GM10266 (cell line): ENCODE measurements around the gene NCAPH2.

Experiments used
- DNase-seq: peaks from one replicate; pipeline ENCODE4 v3.0.0; 2012; ENCODE audit errors: extremely low spot score
- TF ChIP-seq, protein P1 (sequence below): IDR thresholded peaks from 2 replicates; pipeline ENCODE4 v1.5.1; 2012; ENCODE audit warnings: mild to moderate bottlenecking, low read depth; ENCODE audit not compliant: control insufficient read depth, insufficient read depth; ENCODE audit errors: missing control alignments

Gene NCAPH2

DNA sequence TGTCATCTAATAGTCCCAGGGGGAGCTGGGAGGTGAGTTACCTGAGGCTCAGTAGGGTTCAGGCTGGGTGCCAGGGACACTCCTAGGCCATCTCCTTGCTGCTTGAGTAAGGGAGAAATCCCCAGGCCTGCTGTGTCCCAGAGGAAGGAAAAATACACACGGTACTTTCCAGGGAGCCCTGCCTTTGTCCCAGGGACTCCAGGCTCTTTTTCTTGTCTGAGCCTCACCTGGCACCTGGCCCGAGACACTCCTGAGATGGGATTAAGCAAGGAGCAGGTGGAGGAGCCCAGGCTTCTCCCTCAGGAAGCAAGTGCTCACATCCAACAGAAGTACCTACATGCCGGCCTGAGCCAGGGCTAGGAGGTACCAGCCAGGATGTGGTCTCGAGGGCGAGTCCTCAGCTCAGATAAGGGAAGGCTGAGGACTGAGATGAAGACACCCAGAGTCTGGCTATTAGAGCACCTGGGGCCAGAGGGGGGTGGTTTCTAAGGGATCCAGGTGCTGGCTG is 36.8 kb downstream of the NCAPH2 start:
- DNase-seq, result peak; percentile 43
- TF ChIP-seq, protein P1, sequence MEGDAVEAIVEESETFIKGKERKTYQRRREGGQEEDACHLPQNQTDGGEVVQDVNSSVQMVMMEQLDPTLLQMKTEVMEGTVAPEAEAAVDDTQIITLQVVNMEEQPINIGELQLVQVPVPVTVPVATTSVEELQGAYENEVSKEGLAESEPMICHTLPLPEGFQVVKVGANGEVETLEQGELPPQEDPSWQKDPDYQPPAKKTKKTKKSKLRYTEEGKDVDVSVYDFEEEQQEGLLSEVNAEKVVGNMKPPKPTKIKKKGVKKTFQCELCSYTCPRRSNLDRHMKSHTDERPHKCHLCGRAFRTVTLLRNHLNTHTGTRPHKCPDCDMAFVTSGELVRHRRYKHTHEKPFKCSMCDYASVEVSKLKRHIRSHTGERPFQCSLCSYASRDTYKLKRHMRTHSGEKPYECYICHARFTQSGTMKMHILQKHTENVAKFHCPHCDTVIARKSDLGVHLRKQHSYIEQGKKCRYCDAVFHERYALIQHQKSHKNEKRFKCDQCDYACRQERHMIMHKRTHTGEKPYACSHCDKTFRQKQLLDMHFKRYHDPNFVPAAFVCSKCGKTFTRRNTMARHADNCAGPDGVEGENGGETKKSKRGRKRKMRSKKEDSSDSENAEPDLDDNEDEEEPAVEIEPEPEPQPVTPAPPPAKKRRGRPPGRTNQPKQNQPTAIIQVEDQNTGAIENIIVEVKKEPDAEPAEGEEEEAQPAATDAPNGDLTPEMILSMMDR, result no peak

DNA sequence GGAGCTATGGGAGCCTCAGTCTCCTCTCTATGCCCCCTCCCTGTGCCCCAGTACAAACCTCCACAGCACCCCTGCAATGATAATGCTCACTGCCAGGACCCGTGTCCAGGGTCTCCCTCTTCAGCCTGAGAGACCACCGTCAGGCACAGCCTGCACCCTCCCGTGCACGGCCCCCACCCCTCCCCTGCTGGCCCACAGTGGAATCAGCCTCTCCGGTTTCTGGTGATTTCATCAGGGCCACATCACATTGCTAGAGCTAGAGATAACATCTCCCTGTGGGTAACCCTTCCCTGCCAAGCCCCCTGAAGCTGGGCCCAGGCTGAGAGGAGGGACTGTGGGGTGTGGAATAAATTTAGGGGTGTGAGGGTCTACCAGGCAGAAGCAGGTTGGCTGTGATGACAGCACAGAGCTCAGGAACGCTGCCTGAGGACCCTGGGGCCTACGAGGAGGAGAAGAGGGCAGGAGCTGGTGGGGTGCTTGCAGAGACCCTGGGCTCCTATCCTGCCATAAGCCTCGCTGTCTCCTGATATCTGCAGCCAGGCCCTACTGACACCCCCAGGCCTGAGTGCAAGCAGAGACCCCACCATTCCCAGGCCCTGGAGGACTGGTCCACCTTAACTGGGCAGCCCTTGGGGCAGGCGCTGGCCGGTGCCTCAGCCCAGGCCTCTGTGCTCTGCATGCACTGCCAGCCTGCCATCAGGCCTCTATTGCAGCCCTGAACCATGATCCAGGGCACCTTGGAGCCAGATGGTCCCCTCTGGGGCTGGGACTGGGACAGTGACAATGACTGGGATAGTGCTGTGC is 37.7 kb downstream of the NCAPH2 start, which contains the start of gene KLHDC7B:
Gene KLHDC7B, plus strand, starts transcription at position 378 of the 804 bp plus-strand sequence. Its CDS starts 345 bp downstream, at position 723.
- TF ChIP-seq, protein P1, result no peak

DNA sequence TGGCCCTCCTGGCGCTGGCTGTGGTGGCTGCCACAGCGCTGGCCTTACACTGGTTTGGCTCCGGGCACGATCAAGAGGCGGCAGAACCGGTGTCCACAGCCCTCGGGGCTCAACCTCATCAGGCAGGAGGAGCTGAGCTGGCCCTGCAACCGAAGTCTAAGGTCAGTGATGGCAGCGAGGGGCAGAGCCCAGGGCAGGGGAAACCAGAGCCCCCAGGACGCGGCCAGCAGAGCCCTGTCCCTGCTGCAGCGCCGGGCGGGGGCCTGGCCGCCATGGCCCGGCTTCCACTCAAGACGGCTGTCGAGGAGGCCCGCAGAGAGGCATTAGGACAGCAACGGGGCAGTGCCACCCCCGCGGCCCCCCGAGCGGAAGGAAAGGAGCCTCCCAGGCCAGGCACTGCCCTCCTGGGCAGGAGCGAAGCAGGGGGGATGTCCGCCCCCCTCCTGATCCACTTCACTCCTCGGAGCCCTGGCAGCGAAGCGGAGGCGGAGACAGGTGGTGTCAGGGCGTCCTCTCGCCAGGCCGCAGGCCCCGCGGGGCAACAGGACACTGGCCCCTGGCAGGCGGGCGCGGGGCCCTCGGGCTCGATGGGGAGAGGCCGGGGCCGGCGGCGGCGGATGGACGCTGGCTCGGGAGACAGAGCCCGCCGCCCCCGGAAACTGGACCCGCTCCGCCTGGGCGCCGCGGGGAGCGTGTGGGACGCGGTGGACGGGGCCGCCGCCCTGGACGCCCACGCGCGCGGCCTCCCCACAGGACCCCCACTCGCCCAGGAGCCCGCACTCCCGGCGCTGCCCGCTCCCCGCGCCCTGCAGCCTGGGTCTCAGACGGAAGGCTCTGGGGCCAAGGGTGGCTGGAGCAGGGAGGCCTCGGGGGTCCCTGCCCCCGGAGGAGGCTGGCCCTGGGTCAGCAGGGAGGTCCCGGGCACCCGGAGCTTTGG is 38.6 kb downstream of the NCAPH2 start:
- peak; percentile 30 for DNase-seq
- TF ChIP-seq, protein P1, result no peak

More for the DNA sequence above, 37.7 kb downstream of the NCAPH2 start, which contains the start of gene KLHDC7B:
- peak; percentile 52 for DNase-seq

DNA sequence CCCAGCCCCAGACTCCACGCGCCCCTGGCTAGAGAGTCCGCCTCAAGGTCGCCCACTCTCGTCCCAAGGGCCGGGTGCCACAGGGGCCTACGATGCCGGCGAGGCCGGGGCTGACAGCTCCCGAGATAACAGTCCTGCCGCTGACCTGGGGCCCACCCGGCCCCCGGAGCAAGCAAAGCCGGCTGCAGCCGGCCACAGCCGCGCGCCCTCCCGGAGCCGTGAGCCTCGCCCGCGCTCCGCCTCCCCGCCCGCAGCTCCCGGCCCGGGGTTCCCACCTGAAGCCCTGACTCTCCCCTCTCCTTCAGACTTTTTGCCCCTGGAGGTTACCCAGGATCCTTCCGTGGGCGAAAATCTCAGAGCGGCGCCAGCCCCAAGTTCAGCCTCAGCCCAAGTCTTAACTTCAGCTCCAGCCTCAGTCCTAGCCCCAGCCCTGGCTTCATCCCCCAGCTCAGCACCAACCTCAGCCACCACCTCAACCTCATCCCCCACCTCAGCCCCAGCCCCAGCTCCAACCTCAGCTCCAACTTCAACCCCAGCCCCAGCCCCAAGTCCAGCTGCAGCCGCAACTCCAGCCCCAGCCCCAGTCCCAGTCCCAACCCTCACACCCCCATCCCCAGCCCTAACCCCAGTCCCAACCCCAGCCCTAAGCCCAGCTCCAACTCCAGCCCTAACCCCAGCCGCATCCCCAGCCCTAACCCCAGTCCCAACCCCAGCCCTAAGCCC is 39.4 kb downstream of the NCAPH2 start:
- peak; percentile 37 for DNase-seq

DNA sequence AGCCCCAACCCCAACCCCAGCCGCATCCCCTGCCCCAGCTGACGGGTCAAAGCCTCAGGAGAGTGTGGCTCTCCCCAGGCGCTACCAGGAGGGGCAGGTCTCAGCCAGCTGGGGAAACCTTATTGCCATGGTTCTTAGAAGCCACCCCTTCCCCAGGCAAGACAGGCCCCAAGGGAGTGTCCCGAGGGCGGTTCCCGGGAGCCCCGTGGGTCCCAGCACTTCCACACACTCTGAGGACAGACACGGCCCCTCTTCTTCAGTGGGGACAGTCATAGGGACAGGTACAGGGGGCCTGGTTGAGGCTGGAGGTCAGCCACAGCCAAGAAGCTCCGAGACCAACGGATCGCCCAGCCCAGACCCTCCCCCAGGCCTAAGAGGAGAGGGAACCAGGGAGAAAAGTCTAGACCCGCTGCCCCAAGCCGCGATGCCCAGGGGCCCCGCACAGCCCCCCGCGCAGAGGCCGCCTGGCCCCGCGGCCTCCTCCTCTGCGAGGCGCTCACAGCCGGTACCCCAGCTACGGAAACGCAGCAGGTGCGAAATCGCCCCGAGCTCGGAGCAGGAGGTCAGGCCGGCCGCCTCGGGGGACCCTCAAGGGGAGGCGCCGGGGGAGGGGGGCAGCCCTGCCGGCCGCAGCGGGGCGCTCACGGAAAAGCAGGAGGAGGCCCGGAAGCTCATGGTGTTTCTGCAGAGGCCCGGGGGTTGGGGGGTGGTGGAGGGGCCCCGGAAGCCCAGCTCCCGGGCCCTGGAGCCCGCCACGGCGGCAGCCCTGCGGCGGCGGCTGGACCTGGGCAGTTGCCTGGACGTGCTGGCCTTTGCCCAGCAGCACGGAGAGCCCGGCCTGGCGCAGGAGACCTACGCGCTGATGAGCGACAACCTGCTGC is 40.3 kb downstream of the NCAPH2 start:
- TF ChIP-seq, protein P1, result peak; percentile 33
- peak; percentile 90 for DNase-seq

More for the DNA sequence above, 39.4 kb downstream of the NCAPH2 start:
- TF ChIP-seq, protein P1, result no peak

DNA sequence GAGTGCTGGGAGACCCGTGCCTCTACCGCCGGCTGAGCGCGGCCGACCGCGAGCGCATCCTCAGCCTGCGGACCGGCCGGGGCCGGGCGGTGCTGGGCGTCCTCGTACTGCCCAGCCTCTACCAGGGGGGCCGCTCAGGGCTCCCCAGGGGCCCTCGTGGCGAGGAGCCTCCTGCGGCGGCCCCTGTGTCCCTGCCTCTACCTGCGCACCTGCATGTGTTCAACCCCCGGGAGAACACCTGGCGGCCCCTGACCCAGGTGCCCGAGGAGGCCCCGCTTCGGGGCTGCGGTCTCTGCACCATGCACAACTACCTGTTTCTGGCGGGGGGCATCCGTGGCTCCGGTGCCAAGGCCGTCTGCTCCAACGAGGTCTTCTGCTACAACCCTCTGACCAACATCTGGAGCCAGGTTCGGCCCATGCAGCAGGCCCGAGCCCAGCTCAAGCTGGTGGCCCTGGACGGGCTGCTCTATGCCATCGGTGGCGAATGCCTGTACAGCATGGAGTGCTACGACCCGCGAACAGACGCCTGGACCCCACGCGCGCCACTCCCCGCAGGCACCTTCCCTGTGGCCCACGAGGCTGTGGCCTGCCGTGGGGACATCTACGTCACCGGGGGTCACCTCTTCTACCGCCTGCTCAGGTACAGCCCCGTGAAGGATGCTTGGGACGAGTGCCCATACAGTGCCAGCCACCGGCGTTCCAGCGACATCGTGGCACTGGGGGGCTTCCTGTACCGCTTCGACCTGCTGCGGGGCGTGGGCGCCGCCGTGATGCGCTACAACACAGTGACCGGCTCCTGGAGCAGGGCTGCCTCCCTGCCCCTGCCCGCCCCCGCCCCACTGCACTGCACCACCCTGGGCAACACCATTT is 41.1 kb downstream of the NCAPH2 start:
- DNase-seq, result peak; percentile 8
- TF ChIP-seq, protein P1, result no peak
